Measurements from ENCODE around the gene MSANTD1.
A peak's percentile ranks its signal among the peaks of the same experiment; 100 is the strongest.

Gene MSANTD1

GRCh38 chr4:3293401-3294391 lies 44.7 kb downstream of the MSANTD1 start:
- Histone ChIP-seq H4K20me1 (ENCODE audit: control insufficient read depth, insufficient read depth, low read depth, low read length) (no peaks in the 10 kb centered on the region), H3K79me2 (ENCODE audit: control insufficient read depth, low read length) (no peaks in the 10 kb centered on the region), H3F3A (ENCODE audit: control insufficient read depth, insufficient read depth) (no peaks in the 10 kb centered on the region), H3K9me3 (ENCODE audit: control insufficient read depth, insufficient read depth, low read length) (no peaks in the 10 kb centered on the region), H3K36me3 (ENCODE audit: control insufficient read depth, low read length) (no peaks in the 10 kb centered on the region), H3K4me1 (ENCODE audit: control insufficient read depth, low read length) (peaks cover 10% of the 10 kb centered on the region), H3K9me2 (replicated peaks; ENCODE audit: control insufficient read depth, low read length) (no peaks in the 10 kb centered on the region), H3K4me3 (ENCODE audit: low read length) (peak overlapping the region; percentile 47), H3K27me3 (ENCODE audit: control insufficient read depth, low read length) (peaks cover 44% of the 10 kb centered on the region), H3K4me2 (ENCODE audit: low read length) (peak overlapping the region; percentile 43), H3K27ac (ENCODE audit: low read depth, low read length) (no peak overlapping the region)
- TF ChIP-seq CTCF (IDR thresholded peaks at IDR 0.05; ENCODE audit: low read depth, low read length, poor library complexity, severe bottlenecking), result no peak
- peak; percentile 88; the same call in 1 of the 2 replicates for TF ChIP-seq EZH2phosphoT487 (IDR thresholded peaks at IDR 0.05; ENCODE audit: borderline replicate concordance, low read length)

- H4K20me1 ChIP-seq (ENCODE audit: control insufficient read depth, insufficient read depth, low read depth, low read length), result no peaks in the 10 kb centered on the region
- H3F3A ChIP-seq (ENCODE audit: control insufficient read depth, insufficient read depth), result no peaks in the 10 kb centered on the region
- H3K27me3 ChIP-seq (ENCODE audit: control insufficient read depth, low read length), result peaks cover 44% of the 10 kb centered on the region
- no peak for TF ChIP-seq EZH2phosphoT487 (IDR thresholded peaks at IDR 0.05; ENCODE audit: borderline replicate concordance, low read length)
- TF ChIP-seq CTCF (IDR thresholded peaks at IDR 0.05; ENCODE audit: low read depth, low read length, poor library complexity, severe bottlenecking), result no peak
- H3K79me2 ChIP-seq (ENCODE audit: control insufficient read depth, low read length), result no peaks in the 10 kb centered on the region
- no peaks in the 10 kb centered on the region for H3K9me2 ChIP-seq (replicated peaks; ENCODE audit: control insufficient read depth, low read length)
- H3K4me3 ChIP-seq (ENCODE audit: low read length), result no peak overlapping the region
- peaks cover 10% of the 10 kb centered on the region for H3K4me1 ChIP-seq (ENCODE audit: control insufficient read depth, low read length)
- no peaks in the 10 kb centered on the region for H3K9me3 ChIP-seq (ENCODE audit: control insufficient read depth, insufficient read depth, low read length)
- H3K4me2 ChIP-seq (ENCODE audit: low read length), result no peak overlapping the region
- no peak overlapping the region for H3K27ac ChIP-seq (ENCODE audit: low read depth, low read length)
- H3K36me3 ChIP-seq (ENCODE audit: control insufficient read depth, low read length), result no peaks in the 10 kb centered on the region
Measured at GRCh38 chr4:3294401-3295241, 45.7 kb downstream of the MSANTD1 start.

- H3K9me2 ChIP-seq (replicated peaks; ENCODE audit: control insufficient read depth, low read length), result no peaks in the 10 kb centered on the region
- H3K4me1 ChIP-seq (ENCODE audit: control insufficient read depth, low read length), result peaks cover 10% of the 10 kb centered on the region
- H3K4me2 ChIP-seq (ENCODE audit: low read length), result no peak overlapping the region
- no peaks in the 10 kb centered on the region for H3K36me3 ChIP-seq (ENCODE audit: control insufficient read depth, low read length)
- no peak overlapping the region for H3K4me3 ChIP-seq (ENCODE audit: low read length)
- no peak for TF ChIP-seq EZH2phosphoT487 (IDR thresholded peaks at IDR 0.05; ENCODE audit: borderline replicate concordance, low read length)
- H3K27me3 ChIP-seq (ENCODE audit: control insufficient read depth, low read length), result peaks cover 32% of the 10 kb centered on the region
- no peak overlapping the region for H3K27ac ChIP-seq (ENCODE audit: low read depth, low read length)
- H4K20me1 ChIP-seq (ENCODE audit: control insufficient read depth, insufficient read depth, low read depth, low read length), result no peaks in the 10 kb centered on the region
- no peaks in the 10 kb centered on the region for H3K79me2 ChIP-seq (ENCODE audit: control insufficient read depth, low read length)
- no peaks in the 10 kb centered on the region for H3F3A ChIP-seq (ENCODE audit: control insufficient read depth, insufficient read depth)
- H3K9me3 ChIP-seq (ENCODE audit: control insufficient read depth, insufficient read depth, low read length), result no peaks in the 10 kb centered on the region
Measured at GRCh38 chr4:3295837-3296624, 47.1 kb downstream of the MSANTD1 start.
